Measurements from ENCODE around the gene COL25A1.

GRCh38 chr4:109232681-109233080 lies 69.8 kb downstream of the COL25A1 start:
- TF ChIP-seq, protein P1, sequence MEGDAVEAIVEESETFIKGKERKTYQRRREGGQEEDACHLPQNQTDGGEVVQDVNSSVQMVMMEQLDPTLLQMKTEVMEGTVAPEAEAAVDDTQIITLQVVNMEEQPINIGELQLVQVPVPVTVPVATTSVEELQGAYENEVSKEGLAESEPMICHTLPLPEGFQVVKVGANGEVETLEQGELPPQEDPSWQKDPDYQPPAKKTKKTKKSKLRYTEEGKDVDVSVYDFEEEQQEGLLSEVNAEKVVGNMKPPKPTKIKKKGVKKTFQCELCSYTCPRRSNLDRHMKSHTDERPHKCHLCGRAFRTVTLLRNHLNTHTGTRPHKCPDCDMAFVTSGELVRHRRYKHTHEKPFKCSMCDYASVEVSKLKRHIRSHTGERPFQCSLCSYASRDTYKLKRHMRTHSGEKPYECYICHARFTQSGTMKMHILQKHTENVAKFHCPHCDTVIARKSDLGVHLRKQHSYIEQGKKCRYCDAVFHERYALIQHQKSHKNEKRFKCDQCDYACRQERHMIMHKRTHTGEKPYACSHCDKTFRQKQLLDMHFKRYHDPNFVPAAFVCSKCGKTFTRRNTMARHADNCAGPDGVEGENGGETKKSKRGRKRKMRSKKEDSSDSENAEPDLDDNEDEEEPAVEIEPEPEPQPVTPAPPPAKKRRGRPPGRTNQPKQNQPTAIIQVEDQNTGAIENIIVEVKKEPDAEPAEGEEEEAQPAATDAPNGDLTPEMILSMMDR (IDR thresholded peaks at IDR 0.05): no peak
- TF ChIP-seq POLR2A (IDR thresholded peaks at IDR 0.05): no peak
- TF ChIP-seq EP300 (IDR thresholded peaks at IDR 0.05): no peak
- no peak for TF ChIP-seq POLR2AphosphoS5 (IDR thresholded peaks at IDR 0.05)

All from upper lobe of left lung (tissue), 4 donors.